WTC11 (cell line): ENCODE results near the gene FAM216A. TPM values are rescaled to one million over a fixed set of nuclear protein-coding genes. Genes with fewer than 3 reads are reported as not detected.

ENCODE experiments used
- ATAC-seq: fragments of 200-7000 bp; cut with Tn5 transposase; 2 replicates; pipeline ENCODE4 v1.10.0; 2021; ENCODE audit warnings: mild to moderate bottlenecking, moderate library complexity
- CTCF ChIA-PET: fragments of 300-600 bp; sonication (Branson Sonifier 250); formaldehyde crosslinking; loops from one replicate; lab custom pipeline; 2021; ENCODE audit warnings: antibody characterized with exemption; lab: Charles Lee
- POLR2A ChIA-PET: fragments of 350-600 bp; sonication (Branson Sonifier 250); formaldehyde crosslinking; loops from one replicate; lab custom pipeline; 2021; ENCODE audit warnings: antibody characterized with exemption; lab: Charles Lee
- DNase-seq: peaks from one replicate; pipeline ENCODE4 v3.0.0; 2021; ENCODE audit warnings: low spot score
- H3K27ac Mint-ChIP-seq: 2 replicates; pipeline ENCODE4 v1.8.0; 2021; ENCODE audit warnings: mixed read lengths
- H3K27me3 Mint-ChIP-seq: 2 replicates; pipeline ENCODE4 v1.8.0; 2021; ENCODE audit warnings: low read depth, mild to moderate bottlenecking, moderate library complexity, mixed read lengths
- H3K36me3 Mint-ChIP-seq: 2 replicates; pipeline ENCODE4 v1.8.0; 2021; ENCODE audit warnings: mixed read lengths
- H3K4me1 Mint-ChIP-seq: 2 replicates; pipeline ENCODE4 v1.8.0; 2022; ENCODE audit warnings: mixed read lengths
- H3K4me3 Mint-ChIP-seq: 2 replicates; pipeline ENCODE4 v1.8.0; 2021; ENCODE audit warnings: mild to moderate bottlenecking, moderate library complexity, mixed read lengths
- H3K9me3 Mint-ChIP-seq: 2 replicates; pipeline ENCODE4 v1.8.0; 2021; ENCODE audit warnings: mixed read lengths
- ATF2 ChIP-seq: sonication (generic); formaldehyde crosslinking; IDR thresholded peaks from 2 replicates; pipeline ENCODE4 v1.8.1; 2022; ENCODE audit warnings: low read depth, missing genetic modification reagents, borderline replicate concordance
- CBFB ChIP-seq: sonication (generic); formaldehyde crosslinking; IDR thresholded peaks from 2 replicates; pipeline ENCODE4 v1.8.1; 2022; ENCODE audit warnings: mild to moderate bottlenecking, low read depth, missing genetic modification reagents
- CDX4 ChIP-seq: fragments of 250-450 bp; sonication (Bioruptor Pico); IDR thresholded peaks from 2 replicates; pipeline ENCODE4 v1.9.0; 2021; ENCODE audit warnings: moderate library complexity, mild to moderate bottlenecking, inconsistent platforms, borderline replicate concordance
- E2F4 ChIP-seq: sonication (generic); formaldehyde crosslinking; IDR thresholded peaks from 2 replicates; pipeline ENCODE4 v1.8.1; 2022; ENCODE audit warnings: low read depth, mild to moderate bottlenecking, moderate library complexity, missing genetic modification reagents, borderline replicate concordance
- ETV6 ChIP-seq: sonication (generic); formaldehyde crosslinking; IDR thresholded peaks from 2 replicates; pipeline ENCODE4 v1.8.1; 2022; ENCODE audit warnings: mild to moderate bottlenecking, missing genetic modification reagents
- FOXJ3 ChIP-seq: sonication (generic); formaldehyde crosslinking; IDR thresholded peaks from 2 replicates; pipeline ENCODE4 v1.9.0; 2021; ENCODE audit warnings: missing genetic modification reagents, mild to moderate bottlenecking, borderline replicate concordance
- GRHL2 ChIP-seq: fragments of 250-450 bp; sonication (Bioruptor Pico); IDR thresholded peaks from 2 replicates; pipeline ENCODE4 v1.8.0; 2022; ENCODE audit warnings: mild to moderate bottlenecking, moderate library complexity; ENCODE audit not compliant: insufficient replicate concordance, severe bottlenecking
- GTF2I ChIP-seq: fragments of 250-450 bp; sonication (Bioruptor Pico); conservative IDR thresholded peaks from 2 replicates; pipeline ENCODE4 v1.4.0; 2021; ENCODE audit warnings: mild to moderate bottlenecking
- JUN ChIP-seq: sonication (generic); formaldehyde crosslinking; IDR thresholded peaks from 2 replicates; pipeline ENCODE4 v1.8.0; 2023; ENCODE audit warnings: mild to moderate bottlenecking, missing genetic modification reagents
- KAT7 ChIP-seq: sonication (generic); formaldehyde crosslinking; IDR thresholded peaks from 2 replicates; pipeline ENCODE4 v1.8.1; 2023; ENCODE audit warnings: missing genetic modification reagents, mild to moderate bottlenecking, borderline replicate concordance
- NFATC4 ChIP-seq: fragments of 250-450 bp; sonication (Bioruptor Pico); IDR thresholded peaks from 2 replicates; pipeline ENCODE4 v1.9.0; 2021; ENCODE audit warnings: mild to moderate bottlenecking
- NFE2L1 ChIP-seq: sonication (generic); formaldehyde crosslinking; IDR thresholded peaks from 2 replicates; pipeline ENCODE4 v1.8.1; 2023; ENCODE audit warnings: missing genetic modification reagents
- OVOL2 ChIP-seq: fragments of 250-450 bp; sonication (Bioruptor Pico); IDR thresholded peaks from 2 replicates; pipeline ENCODE4 v1.9.0; 2021; ENCODE audit warnings: mild to moderate bottlenecking, borderline replicate concordance
- PRRX2 ChIP-seq: fragments of 250-450 bp; sonication (Bioruptor Pico); IDR thresholded peaks from 2 replicates; pipeline ENCODE4 v1.8.0; 2021; ENCODE audit warnings: mild to moderate bottlenecking
- RELA ChIP-seq: sonication (generic); formaldehyde crosslinking; IDR thresholded peaks from 2 replicates; pipeline ENCODE4 v1.8.1; 2022; ENCODE audit warnings: missing genetic modification reagents, mild to moderate bottlenecking, borderline replicate concordance
- SMAD3 ChIP-seq: sonication (generic); formaldehyde crosslinking; IDR thresholded peaks from 2 replicates; pipeline ENCODE4 v1.8.0; 2022; ENCODE audit warnings: missing genetic modification reagents, mild to moderate bottlenecking, borderline replicate concordance
- TEAD4 ChIP-seq: sonication (generic); formaldehyde crosslinking; IDR thresholded peaks from 2 replicates; pipeline ENCODE4 v1.8.0; 2022; ENCODE audit warnings: mild to moderate bottlenecking, missing genetic modification reagents
- USF1 ChIP-seq: sonication (generic); formaldehyde crosslinking; IDR thresholded peaks from 2 replicates; pipeline ENCODE4 v1.8.0; 2022; ENCODE audit warnings: mild to moderate bottlenecking, missing genetic modification reagents
- ZBTB21 ChIP-seq: sonication (generic); formaldehyde crosslinking; IDR thresholded peaks from 2 replicates; pipeline ENCODE4 v1.8.1; 2023; ENCODE audit warnings: mild to moderate bottlenecking, missing genetic modification reagents, borderline replicate concordance
- ZNF396 ChIP-seq: fragments of 250-450 bp; sonication (Bioruptor Pico); IDR thresholded peaks from 2 replicates; pipeline ENCODE4 v1.8.0; 2021; ENCODE audit warnings: mild to moderate bottlenecking, moderate library complexity, borderline replicate concordance
- ZNF416 ChIP-seq: fragments of 250-450 bp; sonication (Bioruptor Pico); IDR thresholded peaks from 2 replicates; pipeline ENCODE4 v1.9.0; 2021; ENCODE audit warnings: mild to moderate bottlenecking, inconsistent platforms
- total RNA-seq: library from RNA; stranded (reverse); gene quantifications from 3 replicates; pipeline ENCODE4 v1.2.3, GENCODE V29; 2021
- TF ChIP-seq, protein P1 (sequence below): sonication (generic); formaldehyde crosslinking; IDR thresholded peaks from 2 replicates; pipeline ENCODE4 v1.8.1; 2022; ENCODE audit warnings: mild to moderate bottlenecking, missing genetic modification reagents, moderate library complexity, borderline replicate concordance
- TF ChIP-seq, protein P2 (sequence below): fragments of 250-450 bp; sonication (Bioruptor Pico); IDR thresholded peaks from 2 replicates; pipeline ENCODE4 v1.9.0; 2021; ENCODE audit warnings: mild to moderate bottlenecking
- TF ChIP-seq, protein P3 (sequence below): sonication (generic); formaldehyde crosslinking; IDR thresholded peaks from 2 replicates; pipeline ENCODE4 v1.8.0; 2023; ENCODE audit warnings: missing genetic modification reagents, mild to moderate bottlenecking, borderline replicate concordance

The FAM216A gene
- total RNA-seq, 1 experiment from 2014 or later: 16.9 TPM

- TF ChIP-seq GTF2I (CRISPR knock-in tag): no peak
- no peak for TF ChIP-seq ATF2 (CRISPR knock-in tag)
- no peak for TF ChIP-seq ZNF396 (CRISPR knock-in tag)
- no peak for TF ChIP-seq ZNF416
- TF ChIP-seq, protein P1, sequence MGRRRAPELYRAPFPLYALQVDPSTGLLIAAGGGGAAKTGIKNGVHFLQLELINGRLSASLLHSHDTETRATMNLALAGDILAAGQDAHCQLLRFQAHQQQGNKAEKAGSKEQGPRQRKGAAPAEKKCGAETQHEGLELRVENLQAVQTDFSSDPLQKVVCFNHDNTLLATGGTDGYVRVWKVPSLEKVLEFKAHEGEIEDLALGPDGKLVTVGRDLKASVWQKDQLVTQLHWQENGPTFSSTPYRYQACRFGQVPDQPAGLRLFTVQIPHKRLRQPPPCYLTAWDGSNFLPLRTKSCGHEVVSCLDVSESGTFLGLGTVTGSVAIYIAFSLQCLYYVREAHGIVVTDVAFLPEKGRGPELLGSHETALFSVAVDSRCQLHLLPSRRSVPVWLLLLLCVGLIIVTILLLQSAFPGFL (CRISPR knock-in tag): no peak
- no peak for TF ChIP-seq NFATC4 (CRISPR knock-in tag)
- TF ChIP-seq OVOL2 (CRISPR knock-in tag): no peak
- TF ChIP-seq CDX4: no peak
Measured at GRCh38 chr12:110498984-110499706, 30.5 kb downstream of the FAM216A start (continued).

DNA sequence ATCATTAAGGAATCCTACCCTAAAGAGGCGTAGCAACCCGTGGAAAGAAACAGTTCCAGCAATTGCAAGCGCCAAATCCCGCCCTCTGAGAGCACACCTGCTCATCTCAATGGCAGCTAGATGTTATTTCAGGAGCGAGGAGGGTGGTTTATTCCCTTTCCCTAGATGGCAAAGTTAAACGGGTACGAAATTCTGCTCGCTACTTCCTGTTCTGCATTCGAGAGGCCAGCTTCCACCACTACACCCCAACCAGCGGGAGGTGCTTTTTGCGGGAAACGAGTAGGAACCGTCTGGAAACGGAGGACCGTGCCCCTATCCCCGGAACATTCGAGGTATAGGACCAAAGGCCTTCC, 32.7 kb downstream of the FAM216A start:
- Mint-ChIP-seq H3K9me3 (peaks cover 7% of the 10 kb centered on the region), H3K27ac (no peak overlapping the region), H3K27me3 (peaks cover 30% of the 10 kb centered on the region), H3K4me3 (peak overlapping the region; percentile 98), H3K36me3 (peaks cover 8% of the 10 kb centered on the region), H3K4me1 (peaks cover 8% of the 10 kb centered on the region)
- ATAC-seq (peak; percentile 13; the same call in 1 of the 2 replicates), DNase-seq (peak; percentile 24)
- CTCF ChIA-PET: interaction anchor here (0.5 to 1.0 kb wide), 2 partner anchors 37 to 70 kb away, joined by 3 to 5 read pairs; no protein-coding TSS in a partner anchor
- POLR2A ChIA-PET: interaction anchor here (2.1 kb wide), 1 partner anchor 32 kb away, joined by 14 read pairs; the partner anchor contains the start of genes FAM216A and GPN3
- no peak for TF ChIP-seq PRRX2 (CRISPR knock-in tag)
- TF ChIP-seq E2F4 (CRISPR knock-in tag): no peak
- TF ChIP-seq CBFB: no peak
- no peak for TF ChIP-seq FOXJ3 (CRISPR knock-in tag)
- TF ChIP-seq TEAD4 (CRISPR knock-in tag): no peak
- TF ChIP-seq, protein P2, sequence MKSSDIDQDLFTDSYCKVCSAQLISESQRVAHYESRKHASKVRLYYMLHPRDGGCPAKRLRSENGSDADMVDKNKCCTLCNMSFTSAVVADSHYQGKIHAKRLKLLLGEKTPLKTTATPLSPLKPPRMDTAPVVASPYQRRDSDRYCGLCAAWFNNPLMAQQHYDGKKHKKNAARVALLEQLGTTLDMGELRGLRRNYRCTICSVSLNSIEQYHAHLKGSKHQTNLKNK (CRISPR knock-in tag): no peak
- TF ChIP-seq, protein P1 (CRISPR knock-in tag): no peak
- TF ChIP-seq KAT7 (CRISPR knock-in tag): no peak
- no peak for TF ChIP-seq RELA (CRISPR knock-in tag)
- no peak for TF ChIP-seq SMAD3 (CRISPR knock-in tag)
- TF ChIP-seq, protein P3, sequence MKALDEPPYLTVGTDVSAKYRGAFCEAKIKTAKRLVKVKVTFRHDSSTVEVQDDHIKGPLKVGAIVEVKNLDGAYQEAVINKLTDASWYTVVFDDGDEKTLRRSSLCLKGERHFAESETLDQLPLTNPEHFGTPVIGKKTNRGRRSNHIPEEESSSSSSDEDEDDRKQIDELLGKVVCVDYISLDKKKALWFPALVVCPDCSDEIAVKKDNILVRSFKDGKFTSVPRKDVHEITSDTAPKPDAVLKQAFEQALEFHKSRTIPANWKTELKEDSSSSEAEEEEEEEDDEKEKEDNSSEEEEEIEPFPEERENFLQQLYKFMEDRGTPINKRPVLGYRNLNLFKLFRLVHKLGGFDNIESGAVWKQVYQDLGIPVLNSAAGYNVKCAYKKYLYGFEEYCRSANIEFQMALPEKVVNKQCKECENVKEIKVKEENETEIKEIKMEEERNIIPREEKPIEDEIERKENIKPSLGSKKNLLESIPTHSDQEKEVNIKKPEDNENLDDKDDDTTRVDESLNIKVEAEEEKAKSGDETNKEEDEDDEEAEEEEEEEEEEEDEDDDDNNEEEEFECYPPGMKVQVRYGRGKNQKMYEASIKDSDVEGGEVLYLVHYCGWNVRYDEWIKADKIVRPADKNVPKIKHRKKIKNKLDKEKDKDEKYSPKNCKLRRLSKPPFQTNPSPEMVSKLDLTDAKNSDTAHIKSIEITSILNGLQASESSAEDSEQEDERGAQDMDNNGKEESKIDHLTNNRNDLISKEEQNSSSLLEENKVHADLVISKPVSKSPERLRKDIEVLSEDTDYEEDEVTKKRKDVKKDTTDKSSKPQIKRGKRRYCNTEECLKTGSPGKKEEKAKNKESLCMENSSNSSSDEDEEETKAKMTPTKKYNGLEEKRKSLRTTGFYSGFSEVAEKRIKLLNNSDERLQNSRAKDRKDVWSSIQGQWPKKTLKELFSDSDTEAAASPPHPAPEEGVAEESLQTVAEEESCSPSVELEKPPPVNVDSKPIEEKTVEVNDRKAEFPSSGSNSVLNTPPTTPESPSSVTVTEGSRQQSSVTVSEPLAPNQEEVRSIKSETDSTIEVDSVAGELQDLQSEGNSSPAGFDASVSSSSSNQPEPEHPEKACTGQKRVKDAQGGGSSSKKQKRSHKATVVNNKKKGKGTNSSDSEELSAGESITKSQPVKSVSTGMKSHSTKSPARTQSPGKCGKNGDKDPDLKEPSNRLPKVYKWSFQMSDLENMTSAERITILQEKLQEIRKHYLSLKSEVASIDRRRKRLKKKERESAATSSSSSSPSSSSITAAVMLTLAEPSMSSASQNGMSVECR (CRISPR knock-in tag): no peak
- TF ChIP-seq JUN: no peak
- TF ChIP-seq GRHL2: no peak
- TF ChIP-seq USF1 (CRISPR knock-in tag): no peak
- no peak for TF ChIP-seq NFE2L1
- TF ChIP-seq ETV6 (CRISPR knock-in tag): no peak
- TF ChIP-seq NFATC4 (CRISPR knock-in tag): no peak
- TF ChIP-seq ZBTB21 (CRISPR knock-in tag): no peak
